Smooth muscle cell (in vitro differentiated cells): ENCODE data around the gene LEKR1. TPM values are rescaled to one million over a fixed set of nuclear protein-coding genes. Genes with fewer than 3 reads are reported as not detected.
A peak's percentile ranks its signal among the peaks of the same experiment; 100 is the strongest.

Experiments used
- DNase-seq: peaks from one replicate; lab custom pipeline; 2025; ENCODE audit not compliant: unreplicated experiment; lab: John Stamatoyannopoulos, UW
- H2AFZ ChIP-seq: fragments of 200-600 bp; sonication (generic); 2 replicates; pipeline ENCODE4 v1.6.0; 2016; ENCODE audit warnings: antibody characterized with exemption, low read depth, mild to moderate bottlenecking
- H3F3A ChIP-seq: fragments of 200-600 bp; sonication (generic); 2 replicates; pipeline ENCODE4 v1.6.0; 2017; ENCODE audit warnings: antibody characterized with exemption, low read depth
- H3K27ac ChIP-seq: fragments of 200-600 bp; sonication (generic); 2 replicates; pipeline ENCODE4 v1.5.1; 2016; ENCODE audit warnings: low read depth, mild to moderate bottlenecking
- H3K27me3 ChIP-seq: fragments of 200-600 bp; sonication (generic); 2 replicates; pipeline ENCODE4 v1.6.1; 2016; ENCODE audit warnings: low read depth, mild to moderate bottlenecking
- H3K36me3 ChIP-seq: fragments of 200-600 bp; sonication (generic); 2 replicates; pipeline ENCODE4 v1.5.1; 2016; ENCODE audit warnings: low read depth
- H3K4me1 ChIP-seq: fragments of 200-600 bp; sonication (generic); 2 replicates; pipeline ENCODE4 v1.5.1; 2016; ENCODE audit warnings: low read depth
- H3K4me2 ChIP-seq: fragments of 200-600 bp; sonication (generic); 2 replicates; pipeline ENCODE4 v1.6.0; 2016; ENCODE audit warnings: mild to moderate bottlenecking
- H3K4me3 ChIP-seq: fragments of 200-600 bp; sonication (generic); 2 replicates; pipeline ENCODE4 v1.5.1; 2016; ENCODE audit warnings: mild to moderate bottlenecking
- H3K79me2 ChIP-seq: fragments of 200-600 bp; sonication (generic); 2 replicates; pipeline ENCODE4 v1.6.0; 2016; ENCODE audit warnings: low read depth, mild to moderate bottlenecking
- H3K9ac ChIP-seq: fragments of 200-600 bp; sonication (generic); 2 replicates; pipeline ENCODE4 v1.6.0; 2016; ENCODE audit warnings: low read depth
- H3K9me3 ChIP-seq: fragments of 200-600 bp; sonication (generic); replicated peaks from 2 replicates; pipeline ENCODE4 v1.5.1; 2016; ENCODE audit warnings: low read depth
- H4K20me1 ChIP-seq: fragments of 200-600 bp; sonication (generic); 2 replicates; pipeline ENCODE4 v1.6.0; 2016; ENCODE audit warnings: low read depth
- WGBS: methylation state at CpG from one replicate; pipeline ENCODE4 v1.1.7; 2016; ENCODE audit warnings: low lambda C conversion rate; 5-methylcytosine and 5-hydroxymethylcytosine counted together
- polyA plus RNA-seq: library from polyadenylated mRNA; unstranded; fragments of >200 nt; fragmentation: Nextera tagmentation; extraction: Ambion mirVana; gene quantifications from 2 replicates; pipeline ENCODE4 v1.2.1, GENCODE V29; 2016
- total RNA-seq: library from RNA; depleted of rRNA; stranded (reverse); fragments of >200 nt; gene quantifications from 2 replicates; pipeline ENCODE4 v1.2.3, GENCODE V29; 2014
- TF ChIP-seq, protein P1 (sequence below): fragments of 200-600 bp; sonication (generic); IDR thresholded peaks from 2 replicates; pipeline ENCODE4 v1.5.1; 2017; ENCODE audit warnings: borderline replicate concordance, mild to moderate bottlenecking, antibody characterized with exemption; ENCODE audit not compliant: insufficient read depth, poor library complexity, severe bottlenecking

Gene LEKR1
- total and polyA plus RNA-seq, 2 experiments from 2014 or later: 1.3 to 2.3 TPM

- no peaks in the 10 kb centered on the region for H3K9me3 ChIP-seq
- WGBS: 80% methylated on average over 2 of the region's 2 CpGs
- H3K27ac ChIP-seq: no peak overlapping the region
- peaks cover 11% of the 10 kb centered on the region for H3K4me1 ChIP-seq
- no peak overlapping the region for H3K9ac ChIP-seq
- H3K27me3 ChIP-seq: no peaks in the 10 kb centered on the region
- no peak overlapping the region for H2AFZ ChIP-seq
- TF ChIP-seq, protein P1, sequence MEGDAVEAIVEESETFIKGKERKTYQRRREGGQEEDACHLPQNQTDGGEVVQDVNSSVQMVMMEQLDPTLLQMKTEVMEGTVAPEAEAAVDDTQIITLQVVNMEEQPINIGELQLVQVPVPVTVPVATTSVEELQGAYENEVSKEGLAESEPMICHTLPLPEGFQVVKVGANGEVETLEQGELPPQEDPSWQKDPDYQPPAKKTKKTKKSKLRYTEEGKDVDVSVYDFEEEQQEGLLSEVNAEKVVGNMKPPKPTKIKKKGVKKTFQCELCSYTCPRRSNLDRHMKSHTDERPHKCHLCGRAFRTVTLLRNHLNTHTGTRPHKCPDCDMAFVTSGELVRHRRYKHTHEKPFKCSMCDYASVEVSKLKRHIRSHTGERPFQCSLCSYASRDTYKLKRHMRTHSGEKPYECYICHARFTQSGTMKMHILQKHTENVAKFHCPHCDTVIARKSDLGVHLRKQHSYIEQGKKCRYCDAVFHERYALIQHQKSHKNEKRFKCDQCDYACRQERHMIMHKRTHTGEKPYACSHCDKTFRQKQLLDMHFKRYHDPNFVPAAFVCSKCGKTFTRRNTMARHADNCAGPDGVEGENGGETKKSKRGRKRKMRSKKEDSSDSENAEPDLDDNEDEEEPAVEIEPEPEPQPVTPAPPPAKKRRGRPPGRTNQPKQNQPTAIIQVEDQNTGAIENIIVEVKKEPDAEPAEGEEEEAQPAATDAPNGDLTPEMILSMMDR: no peak
- no peak for DNase-seq
- H3F3A ChIP-seq: no peaks in the 10 kb centered on the region
- H3K4me2 ChIP-seq: no peak overlapping the region
- H3K4me3 ChIP-seq: no peak overlapping the region
- no peaks in the 10 kb centered on the region for H3K79me2 ChIP-seq
- no peaks in the 10 kb centered on the region for H3K36me3 ChIP-seq
- no peaks in the 10 kb centered on the region for H4K20me1 ChIP-seq
These were observed 252.6 kb downstream of the LEKR1 start for GRCh38 chr3:157078811-157079185.

GRCh38 chr3:157079676-157080369, 253.7 kb downstream of the LEKR1 start:
- Histone ChIP-seq H3K4me1 (peaks cover 11% of the 10 kb centered on the region), H3F3A (no peaks in the 10 kb centered on the region), H3K4me3 (no peak overlapping the region), H3K9me3 (no peaks in the 10 kb centered on the region), H3K4me2 (no peak overlapping the region), H3K27me3 (no peaks in the 10 kb centered on the region), H3K9ac (no peak overlapping the region), H2AFZ (no peak overlapping the region), H3K36me3 (no peaks in the 10 kb centered on the region), H3K27ac (no peak overlapping the region), H3K79me2 (no peaks in the 10 kb centered on the region), H4K20me1 (no peaks in the 10 kb centered on the region)
- DNase-seq: no peak
- TF ChIP-seq, protein P1: no peak
- 87% methylated on average over 11 of the region's 11 CpGs for WGBS

DNA sequence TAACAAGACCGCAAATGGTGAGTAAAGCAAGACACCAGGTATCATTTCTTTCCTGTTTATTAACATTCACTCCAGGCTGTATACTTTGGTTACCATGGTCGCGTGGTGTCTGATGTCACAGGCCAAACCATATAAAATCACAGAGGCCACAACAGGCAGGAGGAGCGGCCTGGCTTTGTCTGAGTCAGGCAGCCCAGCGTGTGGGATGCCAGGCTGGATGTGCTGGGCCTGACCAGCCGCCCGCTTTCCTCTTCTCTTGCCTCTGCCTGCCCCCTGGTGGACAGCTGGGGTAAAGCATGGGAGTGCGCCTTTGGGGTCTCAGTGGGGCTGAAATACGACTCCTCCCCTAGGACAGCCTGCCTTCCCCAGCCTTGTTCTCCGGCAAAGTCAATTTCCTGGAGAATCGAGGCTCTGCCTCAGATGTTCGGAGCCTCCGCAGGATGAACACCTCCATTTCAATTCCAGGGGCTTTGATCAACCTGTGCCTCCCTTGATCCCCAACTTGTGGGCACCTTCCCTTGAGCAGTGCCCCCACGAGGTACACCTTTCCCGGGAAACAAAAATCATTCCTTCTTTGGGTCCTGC, 255.6 kb downstream of the LEKR1 start:
- no peak for DNase-seq
- WGBS: 14% methylated on average over 15 of the region's 15 CpGs
- Histone ChIP-seq H3K27me3 (no peaks in the 10 kb centered on the region), H3F3A (no peaks in the 10 kb centered on the region), H3K4me1 (peaks cover 11% of the 10 kb centered on the region), H3K27ac (peak overlapping the region; percentile 82), H3K4me3 (no peak overlapping the region), H4K20me1 (no peaks in the 10 kb centered on the region), H3K4me2 (peak overlapping the region; percentile 41), H2AFZ (no peak overlapping the region), H3K36me3 (no peaks in the 10 kb centered on the region), H3K79me2 (no peaks in the 10 kb centered on the region), H3K9ac (peak overlapping the region; percentile 82), H3K9me3 (no peaks in the 10 kb centered on the region)
- TF ChIP-seq, protein P1: peak; percentile 96
